Activated CD8-positive, alpha-beta memory T cell treated with anti-CD3 and anti-CD28 coated beads, Interleukin-2, amount 50 U/mL, for 1 hour (primary cell): Measurements from ENCODE around the gene MBD6.
"Not testable (repeated sequence)": the region's sequence is repeated elsewhere in the genome, so short reads cannot be mapped to it uniquely, and the experiment has no call there.

Experiments used
- DNase-seq: peaks from one replicate; pipeline ENCODE4 v3.0.0-alpha.2; 2020; ENCODE audit errors: extremely low read depth

Gene MBD6

DNA sequence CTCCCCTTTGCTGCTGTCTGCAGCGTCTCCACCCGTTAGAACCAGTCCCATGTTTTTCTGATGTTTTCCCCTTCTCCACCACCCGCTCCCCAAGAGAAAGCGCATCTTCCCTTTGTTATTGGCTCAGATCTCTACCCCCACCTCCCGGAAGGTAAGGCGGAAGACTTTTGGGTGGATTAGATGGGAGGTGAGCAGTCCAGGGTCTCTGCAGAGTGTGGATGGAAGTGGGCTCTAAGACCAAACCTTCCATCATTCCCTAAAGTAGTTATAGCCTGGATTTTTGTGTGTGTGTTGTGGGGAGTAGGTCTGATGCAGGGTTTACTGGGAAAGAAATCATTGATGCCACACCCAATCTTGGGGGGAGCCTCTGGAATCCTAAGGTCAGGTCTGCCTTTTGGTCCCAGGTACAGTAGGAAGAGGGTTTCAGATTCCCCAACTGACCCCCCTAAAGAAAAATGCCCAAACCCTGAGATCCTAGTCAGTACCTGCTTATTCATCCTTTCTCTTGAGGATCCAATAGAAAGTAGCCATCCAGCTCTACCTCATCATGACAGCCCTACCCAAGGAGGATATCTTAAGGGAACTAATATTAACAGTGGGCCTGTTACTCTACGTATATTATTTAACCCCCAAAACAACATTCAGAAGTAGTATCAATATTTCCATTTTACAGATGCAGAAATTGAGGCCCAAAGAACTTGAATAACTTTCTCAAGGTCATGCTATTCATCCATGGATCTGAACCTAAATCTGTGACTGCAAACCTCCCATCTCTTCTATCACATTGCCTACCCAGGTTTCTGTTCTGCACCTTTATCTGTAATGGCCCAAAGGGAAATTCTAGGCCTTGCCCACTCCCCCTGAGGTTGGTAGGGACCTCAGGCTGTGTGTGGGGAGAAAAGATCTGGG, 28.3 kb downstream of the MBD6 start:
- DNase-seq, result no peak

DNA sequence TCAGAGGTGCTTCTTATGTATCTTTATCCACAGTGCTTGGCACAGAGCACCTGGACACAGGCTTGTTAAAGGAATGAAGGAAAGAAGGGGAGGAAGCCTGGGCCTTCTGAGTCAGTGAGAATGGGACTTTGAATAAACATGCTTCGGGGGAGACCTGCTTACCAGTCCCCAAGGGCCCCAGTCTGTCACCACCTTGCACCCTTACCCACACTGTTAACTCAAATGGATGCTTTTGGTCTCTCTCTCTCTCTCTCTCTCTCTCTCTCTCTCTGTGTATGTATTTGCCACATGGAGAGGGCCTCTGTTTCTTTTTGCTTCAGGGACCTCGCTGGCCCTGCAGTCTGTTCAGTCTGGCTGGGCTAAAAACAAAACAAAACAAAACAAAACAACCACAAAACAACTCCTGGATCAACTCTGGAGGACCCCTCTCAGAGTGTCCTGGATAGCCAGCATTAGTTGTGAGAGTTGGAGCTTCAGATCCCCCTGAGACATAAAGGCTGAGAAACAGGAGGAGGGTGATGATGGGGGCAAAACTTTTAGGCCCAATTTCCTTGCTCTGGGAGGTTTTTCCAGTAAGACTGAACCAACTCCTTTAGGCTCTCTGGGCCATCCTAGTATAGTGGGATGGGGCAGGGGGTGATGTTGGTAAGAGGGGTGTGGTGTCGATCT, 29.1 kb downstream of the MBD6 start:
- DNase-seq, result no peak

DNA sequence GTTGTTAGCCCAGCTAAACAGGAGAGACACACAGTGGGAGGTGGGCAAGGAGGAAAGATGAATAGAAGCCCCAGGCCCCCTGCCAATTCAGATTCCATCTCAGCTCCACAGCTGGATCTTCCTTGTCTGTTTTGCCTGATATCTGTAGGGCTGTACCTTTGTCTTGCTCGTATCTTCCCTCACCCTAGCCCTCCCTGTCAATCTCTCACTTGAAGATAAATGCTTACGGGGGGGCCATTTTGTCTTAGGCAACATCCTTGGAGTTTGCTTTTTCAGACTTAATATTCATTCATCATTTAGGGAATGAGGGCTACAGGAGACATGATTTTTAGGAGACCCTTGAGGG, 29.7 kb downstream of the MBD6 start:
- no peak for DNase-seq

DNA sequence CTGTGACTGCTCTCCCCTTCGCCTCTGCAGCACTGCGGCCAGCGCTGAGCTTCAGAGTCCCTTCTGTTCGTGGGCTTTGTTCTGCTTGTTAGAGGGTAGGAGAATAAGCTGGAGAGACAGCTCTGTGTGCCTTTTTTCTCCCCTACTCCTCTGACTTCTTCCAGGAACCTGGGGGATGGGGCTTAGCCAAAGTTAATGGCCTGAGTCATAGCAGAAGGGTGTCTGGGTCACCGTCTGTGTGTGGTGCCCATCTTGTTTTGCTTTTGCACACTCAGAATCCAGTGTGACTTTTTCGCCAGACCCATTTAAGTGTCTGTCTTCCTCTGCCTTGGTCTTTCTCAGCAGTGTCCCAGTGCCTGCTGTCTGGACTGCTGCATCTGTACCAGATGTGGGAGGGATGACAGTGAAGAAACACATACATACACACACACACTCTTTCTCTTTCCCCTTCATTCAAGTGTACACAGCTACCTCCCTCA, 30.2 kb downstream of the MBD6 start:
- no peak for DNase-seq

GRCh38 chr12:57553343-57554202, 30.9 kb downstream of the MBD6 start:
- DNase-seq, result no peak

GRCh38 chr12:57554453-57554852, 31.8 kb downstream of the MBD6 start:
- DNase-seq, result no peak

GRCh38 chr12:57554897-57555296, 32.3 kb downstream of the MBD6 start:
- no peak for DNase-seq

GRCh38 chr12:57558864-57559263, 36.2 kb downstream of the MBD6 start:
- DNase-seq, result no peak

DNA sequence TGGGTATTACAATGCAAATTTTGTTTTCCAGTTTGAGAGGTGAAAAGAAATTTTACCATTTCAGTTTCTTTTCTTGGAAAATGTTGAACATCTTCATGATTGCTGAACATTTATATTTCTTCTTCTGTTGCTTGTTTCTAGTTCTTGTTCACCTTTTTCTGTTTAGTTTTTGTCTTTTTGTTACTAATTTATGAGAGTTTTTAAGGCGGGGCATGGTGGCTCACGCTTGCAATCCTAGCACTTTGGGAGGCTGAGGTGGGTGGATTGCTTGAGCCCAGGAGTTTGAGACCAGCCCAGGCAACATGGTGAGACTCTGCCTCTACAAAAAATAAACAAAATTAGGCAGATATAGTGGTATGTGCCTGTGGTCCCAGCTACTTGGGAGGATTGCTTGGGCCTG, 37.9 kb downstream of the MBD6 start:
- DNase-seq, result no peak

- DNase-seq, result not testable (repeated sequence)
Observed at GRCh38 chr12:57561117-57561516, 38.5 kb downstream of the MBD6 start.

DNA sequence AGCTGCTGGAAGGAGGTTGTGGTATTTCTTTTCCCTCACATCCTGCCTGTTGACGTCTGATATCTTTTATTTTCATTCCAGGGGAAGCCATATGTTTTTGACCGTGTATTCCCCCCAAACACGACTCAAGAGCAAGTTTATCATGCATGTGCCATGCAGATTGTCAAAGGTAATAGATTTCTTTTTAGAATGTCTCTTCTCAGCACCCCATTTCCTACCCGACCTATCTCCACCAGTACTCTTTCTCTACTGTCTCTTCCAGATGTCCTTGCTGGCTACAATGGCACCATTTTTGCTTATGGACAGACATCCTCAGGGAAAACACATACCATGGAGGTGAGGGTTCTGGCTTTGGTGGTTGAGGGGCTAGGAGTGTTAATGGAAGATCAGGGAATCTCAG, 40.7 kb downstream of the MBD6 start:
- no peak for DNase-seq

DNA sequence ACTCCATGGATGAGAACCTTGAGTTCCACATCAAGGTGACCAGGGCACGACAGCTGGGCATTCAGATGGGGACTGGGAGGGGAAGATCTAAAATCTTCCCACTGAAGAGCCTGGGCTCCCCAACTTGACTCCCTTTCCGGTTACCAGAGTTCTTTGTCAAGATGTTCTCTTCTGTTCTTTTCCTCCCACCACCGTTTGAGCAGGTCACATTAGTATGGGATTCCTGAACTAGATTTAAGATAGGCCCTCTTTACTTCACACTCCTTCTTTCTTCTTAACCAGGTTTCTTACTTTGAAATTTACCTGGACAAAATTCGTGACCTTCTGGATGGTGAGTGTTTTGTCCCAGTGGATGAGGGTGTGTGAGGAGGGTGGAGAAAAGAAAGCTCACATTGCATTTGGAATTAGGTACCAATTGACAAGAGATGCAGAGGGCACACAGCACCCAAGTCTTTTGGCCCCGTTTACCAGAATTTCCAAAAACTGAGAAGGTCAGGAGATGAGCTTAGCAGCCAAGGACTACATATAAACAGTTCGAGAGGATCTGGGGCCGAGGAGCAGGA, 41.6 kb downstream of the MBD6 start:
- DNase-seq, result no peak

DNA sequence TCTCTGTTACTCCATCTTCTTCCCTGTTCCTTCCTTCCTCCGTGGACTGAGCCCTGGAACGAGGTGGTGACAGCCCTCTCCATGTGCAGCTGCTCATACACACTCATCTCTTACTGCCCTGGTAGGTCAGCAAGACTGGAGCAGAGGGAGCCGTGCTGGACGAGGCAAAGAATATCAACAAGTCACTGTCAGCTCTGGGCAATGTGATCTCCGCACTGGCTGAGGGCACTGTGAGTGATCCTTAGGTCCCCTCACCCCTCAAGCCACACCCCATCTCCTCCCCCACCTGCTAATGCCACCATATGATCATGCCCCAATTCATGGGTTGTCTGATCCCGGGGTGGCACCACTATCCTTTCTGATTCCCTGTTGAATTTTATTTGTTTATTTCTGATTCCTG, 46.2 kb downstream of the MBD6 start:
- DNase-seq, result no peak

DNA sequence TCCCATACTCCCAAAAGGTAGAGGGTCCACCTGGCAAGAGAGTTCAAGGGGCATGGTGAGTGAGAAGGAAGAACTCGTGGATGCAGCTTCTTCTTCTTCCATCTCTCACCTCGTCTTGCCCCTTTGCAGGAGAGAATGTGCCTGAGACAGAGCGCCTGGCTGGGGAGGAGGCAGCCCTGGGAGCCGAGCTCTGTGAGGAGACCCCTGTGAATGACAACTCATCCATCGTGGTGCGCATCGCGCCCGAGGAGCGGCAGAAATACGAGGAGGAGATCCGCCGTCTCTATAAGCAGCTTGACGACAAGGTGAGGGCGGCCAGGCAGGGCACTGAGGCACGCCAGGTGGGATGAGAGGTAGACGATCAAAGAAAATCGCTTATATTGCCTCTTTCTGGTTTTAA, 47.2 kb downstream of the MBD6 start:
- DNase-seq, result no peak

GRCh38 chr12:57570438-57570837, 47.8 kb downstream of the MBD6 start:
- DNase-seq, result not testable (repeated sequence)

GRCh38 chr12:57571926-57572762, 49.5 kb downstream of the MBD6 start:
- DNase-seq, result no peak

DNA sequence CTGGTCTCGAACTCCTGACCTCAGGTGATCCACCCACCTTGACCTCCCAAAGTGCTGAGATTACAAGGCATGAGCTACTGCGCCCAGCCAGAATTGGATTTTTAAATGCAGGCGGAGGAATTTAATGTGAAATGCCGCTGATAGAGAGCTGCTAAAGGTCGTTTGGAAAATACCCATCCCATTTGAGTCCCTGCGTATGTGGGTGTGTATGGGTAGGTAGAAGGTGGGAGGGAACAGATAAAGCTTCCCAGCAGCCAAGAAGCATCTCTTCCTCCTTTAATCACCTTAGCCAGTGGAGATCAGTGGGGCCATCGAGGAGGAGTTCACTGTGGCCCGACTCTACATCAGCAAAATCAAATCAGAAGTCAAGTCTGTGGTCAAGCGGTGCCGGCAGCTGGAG, 52.2 kb downstream of the MBD6 start:
- no peak for DNase-seq

- no peak for DNase-seq
Observed at GRCh38 chr12:57575771-57576612, 53.4 kb downstream of the MBD6 start.

- DNase-seq, result no peak
Observed at GRCh38 chr12:57576613-57577160, 54.1 kb downstream of the MBD6 start.
